Measurements from ENCODE around the gene KIF5A. TPM values are rescaled to one million over a fixed set of nuclear protein-coding genes. Genes with fewer than 3 reads are reported as not detected.

The KIF5A gene
- total and polyA plus RNA-seq, 2 of the 13 experiments (the other 11 are each of a cell fraction or from before 2014, with no cell fraction given): 1.6 to 11.9 TPM

DNA sequence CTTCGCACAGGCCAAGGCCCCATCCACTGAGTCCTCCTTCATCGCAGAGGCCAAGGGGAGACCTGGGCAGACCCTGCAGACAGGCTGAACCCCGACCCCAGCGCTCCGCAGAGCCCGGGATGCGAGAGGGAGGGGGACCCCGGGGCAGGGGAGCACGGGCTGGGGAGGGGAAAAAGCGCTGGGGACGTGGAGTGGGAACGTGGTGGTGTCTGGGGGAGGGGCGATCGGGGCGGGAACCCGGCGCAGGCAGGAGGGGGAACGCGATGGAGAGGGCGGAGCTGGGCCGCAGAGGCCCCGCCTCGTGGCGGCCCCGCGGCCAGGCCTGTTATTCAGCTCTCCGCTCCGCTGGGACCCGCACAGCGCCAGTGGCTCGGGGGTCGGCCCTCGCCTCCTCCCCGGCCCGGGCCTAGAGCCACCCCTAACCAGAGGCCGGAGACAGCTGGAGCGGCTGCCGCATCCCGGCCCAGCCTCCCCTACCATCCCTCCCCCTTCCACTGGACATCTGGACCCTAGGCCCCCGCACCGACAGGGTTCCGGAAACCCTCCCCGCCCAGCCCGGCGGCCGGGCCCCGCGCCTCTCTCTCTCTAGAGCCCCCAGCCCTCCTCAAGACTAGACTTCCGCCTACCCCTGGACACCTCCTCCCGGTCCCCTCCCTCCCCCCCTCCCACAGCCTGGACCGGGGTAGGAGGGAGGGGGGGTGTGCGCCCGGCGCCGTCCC is 61.4 kb downstream of the KIF5A start, which contains the start of gene ARHGEF25 (continued):
- TF ChIP-seq, protein P1, sequence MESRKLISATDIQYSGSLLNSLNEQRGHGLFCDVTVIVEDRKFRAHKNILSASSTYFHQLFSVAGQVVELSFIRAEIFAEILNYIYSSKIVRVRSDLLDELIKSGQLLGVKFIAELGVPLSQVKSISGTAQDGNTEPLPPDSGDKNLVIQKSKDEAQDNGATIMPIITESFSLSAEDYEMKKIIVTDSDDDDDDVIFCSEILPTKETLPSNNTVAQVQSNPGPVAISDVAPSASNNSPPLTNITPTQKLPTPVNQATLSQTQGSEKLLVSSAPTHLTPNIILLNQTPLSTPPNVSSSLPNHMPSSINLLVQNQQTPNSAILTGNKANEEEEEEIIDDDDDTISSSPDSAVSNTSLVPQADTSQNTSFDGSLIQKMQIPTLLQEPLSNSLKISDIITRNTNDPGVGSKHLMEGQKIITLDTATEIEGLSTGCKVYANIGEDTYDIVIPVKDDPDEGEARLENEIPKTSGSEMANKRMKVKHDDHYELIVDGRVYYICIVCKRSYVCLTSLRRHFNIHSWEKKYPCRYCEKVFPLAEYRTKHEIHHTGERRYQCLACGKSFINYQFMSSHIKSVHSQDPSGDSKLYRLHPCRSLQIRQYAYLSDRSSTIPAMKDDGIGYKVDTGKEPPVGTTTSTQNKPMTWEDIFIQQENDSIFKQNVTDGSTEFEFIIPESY (CRISPR knock-in tag; IDR thresholded peaks at IDR 0.05): no peak
- TF ChIP-seq RXRB (CRISPR knock-in tag; IDR thresholded peaks at IDR 0.05; ENCODE audit: borderline replicate concordance) (peak; percentile 55; the same call in 1 of the 2 replicates), NKX3-1 (CRISPR knock-in tag; IDR thresholded peaks at IDR 0.05) (0 out of 2 replicates have a peak, but pooled peaks have one; percentile 35), ZNF264 (CRISPR knock-in tag; IDR thresholded peaks at IDR 0.05) (0 out of 2 replicates have a peak, but pooled peaks have one; percentile 30), ZNF160 (CRISPR knock-in tag; IDR thresholded peaks at IDR 0.05) (peak; percentile 38; the same call in 1 of the 2 replicates), MIXL1 (CRISPR knock-in tag; IDR thresholded peaks at IDR 0.05) (no peak), RFXANK (CRISPR knock-in tag; IDR thresholded peaks at IDR 0.05) (no peak), ZNF672 (CRISPR knock-in tag; IDR thresholded peaks at IDR 0.05) (no peak), ELF1 (CRISPR knock-in tag; IDR thresholded peaks at IDR 0.05) (no peak), SRSF9 (IDR thresholded peaks at IDR 0.05; ENCODE audit: borderline replicate concordance, insufficient read depth, low read depth, low read length, poor library complexity, severe bottlenecking) (no peak), ZNF432 (CRISPR knock-in tag; IDR thresholded peaks at IDR 0.05; ENCODE audit: borderline replicate concordance) (no peak), YEATS4 (CRISPR knock-in tag; IDR thresholded peaks at IDR 0.05; ENCODE audit: borderline replicate concordance) (peak; percentile 69; the same call in 1 of the 2 replicates), SAFB2 (CRISPR knock-in tag; IDR thresholded peaks at IDR 0.05; ENCODE audit: borderline replicate concordance, low read depth) (peak; percentile 66; the same call in 1 of the 2 replicates), GATAD2A (CRISPR knock-in tag; IDR thresholded peaks at IDR 0.05) (no peak), NRL (CRISPR knock-in tag; IDR thresholded peaks at IDR 0.05; ENCODE audit: borderline replicate concordance) (no peak; the same call in none of the 2 replicates), ZNF556 (CRISPR knock-in tag; IDR thresholded peaks at IDR 0.05; ENCODE audit: borderline replicate concordance) (0 out of 2 replicates have a peak, but pooled peaks have one; percentile 8), MAFK (conservative IDR thresholded peaks at IDR 0.05 in 1 of 2, IDR thresholded peaks at IDR 0.05 in 1 of 2; ENCODE audit: low read length in 2 of 2) (no peak)
- TF ChIP-seq, protein P2, sequence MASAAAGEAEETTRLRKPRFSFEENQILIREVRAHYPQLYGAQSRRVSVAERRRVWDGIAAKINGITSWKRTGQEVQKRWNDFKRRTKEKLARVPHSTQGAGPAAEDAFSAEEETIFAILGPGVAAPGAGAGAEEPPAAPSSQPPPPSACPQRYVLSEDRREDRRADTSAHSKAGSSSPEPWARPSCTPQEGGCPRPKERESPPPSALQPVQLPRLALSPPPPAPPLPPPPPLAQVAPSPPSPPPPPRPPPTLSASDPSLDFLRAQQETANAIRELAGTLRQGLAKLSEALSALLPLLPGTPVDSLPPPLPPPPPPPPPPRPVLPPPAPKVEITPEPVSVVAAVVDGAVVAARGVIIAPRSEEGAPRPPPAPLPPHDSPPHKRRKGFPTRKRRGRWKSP (CRISPR knock-in tag; IDR thresholded peaks at IDR 0.05): no peak
- TF ChIP-seq, protein P3, sequence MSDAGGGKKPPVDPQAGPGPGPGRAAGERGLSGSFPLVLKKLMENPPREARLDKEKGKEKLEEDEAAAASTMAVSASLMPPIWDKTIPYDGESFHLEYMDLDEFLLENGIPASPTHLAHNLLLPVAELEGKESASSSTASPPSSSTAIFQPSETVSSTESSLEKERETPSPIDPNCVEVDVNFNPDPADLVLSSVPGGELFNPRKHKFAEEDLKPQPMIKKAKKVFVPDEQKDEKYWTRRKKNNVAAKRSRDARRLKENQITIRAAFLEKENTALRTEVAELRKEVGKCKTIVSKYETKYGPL (CRISPR knock-in tag; IDR thresholded peaks at IDR 0.05): no peak
- TF ChIP-seq, protein P4, sequence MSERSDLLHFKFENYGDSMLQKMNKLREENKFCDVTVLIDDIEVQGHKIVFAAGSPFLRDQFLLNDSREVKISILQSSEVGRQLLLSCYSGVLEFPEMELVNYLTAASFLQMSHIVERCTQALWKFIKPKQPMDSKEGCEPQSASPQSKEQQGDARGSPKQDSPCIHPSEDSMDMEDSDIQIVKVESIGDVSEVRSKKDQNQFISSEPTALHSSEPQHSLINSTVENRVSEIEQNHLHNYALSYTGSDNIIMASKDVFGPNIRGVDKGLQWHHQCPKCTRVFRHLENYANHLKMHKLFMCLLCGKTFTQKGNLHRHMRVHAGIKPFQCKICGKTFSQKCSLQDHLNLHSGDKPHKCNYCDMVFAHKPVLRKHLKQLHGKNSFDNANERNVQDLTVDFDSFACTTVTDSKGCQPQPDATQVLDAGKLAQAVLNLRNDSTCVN (CRISPR knock-in tag; IDR thresholded peaks at IDR 0.05; ENCODE audit: borderline replicate concordance): 0 out of 2 replicates have a peak, but pooled peaks have one; percentile 37
- TF ChIP-seq, protein P5, sequence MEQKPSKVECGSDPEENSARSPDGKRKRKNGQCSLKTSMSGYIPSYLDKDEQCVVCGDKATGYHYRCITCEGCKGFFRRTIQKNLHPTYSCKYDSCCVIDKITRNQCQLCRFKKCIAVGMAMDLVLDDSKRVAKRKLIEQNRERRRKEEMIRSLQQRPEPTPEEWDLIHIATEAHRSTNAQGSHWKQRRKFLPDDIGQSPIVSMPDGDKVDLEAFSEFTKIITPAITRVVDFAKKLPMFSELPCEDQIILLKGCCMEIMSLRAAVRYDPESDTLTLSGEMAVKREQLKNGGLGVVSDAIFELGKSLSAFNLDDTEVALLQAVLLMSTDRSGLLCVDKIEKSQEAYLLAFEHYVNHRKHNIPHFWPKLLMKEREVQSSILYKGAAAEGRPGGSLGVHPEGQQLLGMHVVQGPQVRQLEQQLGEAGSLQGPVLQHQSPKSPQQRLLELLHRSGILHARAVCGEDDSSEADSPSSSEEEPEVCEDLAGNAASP (CRISPR knock-in tag; IDR thresholded peaks at IDR 0.05; ENCODE audit: borderline replicate concordance): peak; percentile 47; the same call in 1 of the 2 replicates
- TF ChIP-seq, protein P6, sequence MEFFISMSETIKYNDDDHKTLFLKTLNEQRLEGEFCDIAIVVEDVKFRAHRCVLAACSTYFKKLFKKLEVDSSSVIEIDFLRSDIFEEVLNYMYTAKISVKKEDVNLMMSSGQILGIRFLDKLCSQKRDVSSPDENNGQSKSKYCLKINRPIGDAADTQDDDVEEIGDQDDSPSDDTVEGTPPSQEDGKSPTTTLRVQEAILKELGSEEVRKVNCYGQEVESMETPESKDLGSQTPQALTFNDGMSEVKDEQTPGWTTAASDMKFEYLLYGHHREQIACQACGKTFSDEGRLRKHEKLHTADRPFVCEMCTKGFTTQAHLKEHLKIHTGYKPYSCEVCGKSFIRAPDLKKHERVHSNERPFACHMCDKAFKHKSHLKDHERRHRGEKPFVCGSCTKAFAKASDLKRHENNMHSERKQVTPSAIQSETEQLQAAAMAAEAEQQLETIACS (CRISPR knock-in tag; IDR thresholded peaks at IDR 0.05): no peak
